GM19238 (cell line): ENCODE measurements around the gene MAB21L4.

Experiments
- DNase-seq: peaks from one replicate; pipeline ENCODE4 v3.0.0; 2011; ENCODE audit warnings: low spot score; ENCODE audit not compliant: insufficient read length

Gene MAB21L4

GRCh38 chr2:240896394-240896793, 438 bp upstream of the MAB21L4 start:
- DNase-seq: no peak

- DNase-seq: no peak
Observed at GRCh38 chr2:240894836-240895558, 959 bp downstream of the MAB21L4 start.

GRCh38 chr2:240894006-240894405, 1.9 kb downstream of the MAB21L4 start:
- no peak for DNase-seq

GRCh38 chr2:240893363-240893844, 2.6 kb downstream of the MAB21L4 start:
- no peak for DNase-seq

GRCh38 chr2:240892925-240893324, 3.0 kb downstream of the MAB21L4 start:
- no peak for DNase-seq

GRCh38 chr2:240892356-240892755, 3.6 kb downstream of the MAB21L4 start:
- no peak for DNase-seq

- DNase-seq: no peak
Observed at GRCh38 chr2:240891492-240892340, 4.2 kb downstream of the MAB21L4 start.

GRCh38 chr2:240890691-240891090, 5.3 kb downstream of the MAB21L4 start:
- DNase-seq: no peak

- no peak for DNase-seq
Observed at GRCh38 chr2:240889601-240890560, 6.1 kb downstream of the MAB21L4 start.

GRCh38 chr2:240888890-240889573, 6.9 kb downstream of the MAB21L4 start:
- DNase-seq: no peak

GRCh38 chr2:240888130-240888889, 7.6 kb downstream of the MAB21L4 start:
- no peak for DNase-seq

GRCh38 chr2:240887631-240888030, 8.3 kb downstream of the MAB21L4 start:
- no peak for DNase-seq

GRCh38 chr2:240886678-240887609, 9.0 kb downstream of the MAB21L4 start:
- DNase-seq: no peak

- DNase-seq: no peak
Observed at GRCh38 chr2:240886023-240886565, 9.9 kb downstream of the MAB21L4 start.

- DNase-seq: no peak
Observed at GRCh38 chr2:240885566-240885965, 10.4 kb downstream of the MAB21L4 start.

GRCh38 chr2:240884745-240885144, 11.2 kb downstream of the MAB21L4 start:
- DNase-seq: no peak

- DNase-seq: no peak
Observed at GRCh38 chr2:240884221-240884620, 11.7 kb downstream of the MAB21L4 start.

- no peak for DNase-seq
Observed at GRCh38 chr2:240881913-240882312, 14.0 kb downstream of the MAB21L4 start.

GRCh38 chr2:240879105-240879504, 16.9 kb downstream of the MAB21L4 start:
- DNase-seq: no peak
